Tibial artery (tissue), 4 donors: Measurements from ENCODE around the gene ANKRD40.

ENCODE experiments used
- DNase-seq, 2 donors: peaks; one replicate each; pipeline ENCODE4 v3.0.0-alpha.2; 2019
- H3K27ac ChIP-seq, 2 donors: fragments of 200-600 bp; sonication (generic) in 1 of 2; 1 replicate in 1 of 2; 2 replicates in 1 of 2; pipeline ENCODE4 v1.5.1; 2018 to 2019; ENCODE audit warnings: mild to moderate bottlenecking in 1 of 2
- H3K27me3 ChIP-seq, 2 donors: fragments of 200-600 bp; sonication (generic) in 1 of 2; one replicate each; pipeline versions ENCODE4 v1.5.1 to v1.6.0; 2016 to 2019
- H3K36me3 ChIP-seq, 3 donors: fragments of 200-600 bp; sonication (generic) in 2 of 3; one replicate each; pipeline ENCODE4 v1.5.1; 2016 to 2019; ENCODE audit warnings: mild to moderate bottlenecking in 2 of 3
- H3K4me1 ChIP-seq, 4 donors: fragments of 200-600 bp; sonication (generic) in 2 of 4; 1 replicate in 3 of 4; 2 replicates in 1 of 4; pipeline ENCODE4 v1.5.1; 2016 to 2019
- H3K4me3 ChIP-seq, 2 donors: fragments of 200-600 bp; sonication (generic) in 1 of 2; 1 replicate in 1 of 2; 2 replicates in 1 of 2; pipeline ENCODE4 v1.5.1; 2018 to 2019; ENCODE audit warnings: mild to moderate bottlenecking in 2 of 2
- H3K9me3 ChIP-seq, 3 donors: fragments of 200-600 bp; sonication (generic) in 1 of 3; one replicate each; pipeline ENCODE4 v1.5.1; 2016 to 2019
- intact Hi-C: fragments of 100-400 bp; cut with DNase I; formaldehyde crosslinking; loops from one replicate; pipeline ENCODE4 v1.15.0; 2023; ENCODE audit warnings: low total_unique reads
- TF ChIP-seq, protein P1 (sequence below), 2 experiments: fragments of 200-600 bp in 1 of 2; fragments of 450-650 bp in 1 of 2; IDR thresholded peaks; one replicate each; pipeline ENCODE4 v1.5.1; 2017 to 2019; ENCODE audit warnings: antibody characterized with exemption in 2 of 2, mild to moderate bottlenecking in 1 of 2, moderate library complexity in 1 of 2

Gene ANKRD40

DNA sequence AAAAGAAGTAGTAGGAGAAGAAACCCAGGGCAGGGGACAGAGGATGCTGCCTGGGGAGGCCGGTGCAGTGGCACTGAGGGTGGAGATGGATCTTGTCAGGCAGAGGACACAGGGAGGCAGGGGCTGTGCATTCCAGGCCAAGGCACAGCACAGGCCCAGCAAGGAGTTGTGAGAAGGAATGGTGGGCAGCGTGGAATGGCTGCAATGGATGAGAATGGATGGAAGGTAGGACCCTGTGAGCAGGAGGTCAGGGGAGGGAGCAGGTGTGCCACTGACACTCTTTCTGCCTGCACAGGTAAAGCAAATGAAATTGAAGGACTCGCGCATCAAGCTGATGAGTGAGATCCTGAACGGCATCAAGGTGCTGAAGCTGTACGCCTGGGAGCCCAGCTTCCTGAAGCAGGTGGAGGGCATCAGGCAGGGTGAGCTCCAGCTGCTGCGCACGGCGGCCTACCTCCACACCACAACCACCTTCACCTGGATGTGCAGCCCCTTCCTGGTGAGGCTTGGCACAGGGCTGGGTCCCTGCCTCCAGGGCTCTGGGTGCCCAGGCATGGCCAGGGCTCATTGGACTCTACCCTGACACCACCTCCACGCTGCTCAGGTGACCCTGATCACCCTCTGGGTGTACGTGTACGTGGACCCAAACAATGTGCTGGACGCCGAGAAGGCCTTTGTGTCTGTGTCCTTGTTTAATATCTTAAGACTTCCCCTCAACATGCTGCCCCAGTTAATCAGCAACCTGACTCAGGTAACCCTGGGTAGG, 40.3 kb downstream of the ANKRD40 start:
- no peak overlapping the region for H3K4me3 ChIP-seq
- TF ChIP-seq, protein P1, sequence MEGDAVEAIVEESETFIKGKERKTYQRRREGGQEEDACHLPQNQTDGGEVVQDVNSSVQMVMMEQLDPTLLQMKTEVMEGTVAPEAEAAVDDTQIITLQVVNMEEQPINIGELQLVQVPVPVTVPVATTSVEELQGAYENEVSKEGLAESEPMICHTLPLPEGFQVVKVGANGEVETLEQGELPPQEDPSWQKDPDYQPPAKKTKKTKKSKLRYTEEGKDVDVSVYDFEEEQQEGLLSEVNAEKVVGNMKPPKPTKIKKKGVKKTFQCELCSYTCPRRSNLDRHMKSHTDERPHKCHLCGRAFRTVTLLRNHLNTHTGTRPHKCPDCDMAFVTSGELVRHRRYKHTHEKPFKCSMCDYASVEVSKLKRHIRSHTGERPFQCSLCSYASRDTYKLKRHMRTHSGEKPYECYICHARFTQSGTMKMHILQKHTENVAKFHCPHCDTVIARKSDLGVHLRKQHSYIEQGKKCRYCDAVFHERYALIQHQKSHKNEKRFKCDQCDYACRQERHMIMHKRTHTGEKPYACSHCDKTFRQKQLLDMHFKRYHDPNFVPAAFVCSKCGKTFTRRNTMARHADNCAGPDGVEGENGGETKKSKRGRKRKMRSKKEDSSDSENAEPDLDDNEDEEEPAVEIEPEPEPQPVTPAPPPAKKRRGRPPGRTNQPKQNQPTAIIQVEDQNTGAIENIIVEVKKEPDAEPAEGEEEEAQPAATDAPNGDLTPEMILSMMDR (IDR thresholded peaks at IDR 0.05), result no peak
- no peak for DNase-seq
- no peaks in the 10 kb centered on the region for H3K36me3 ChIP-seq
- intact Hi-C loops, result no loop called here
- no peaks in the 10 kb centered on the region for H3K4me1 ChIP-seq
- H3K27ac ChIP-seq, result no peak overlapping the region
- H3K27me3 ChIP-seq, result no peaks in the 10 kb centered on the region
- H3K9me3 ChIP-seq, result no peaks in the 10 kb centered on the region

DNA sequence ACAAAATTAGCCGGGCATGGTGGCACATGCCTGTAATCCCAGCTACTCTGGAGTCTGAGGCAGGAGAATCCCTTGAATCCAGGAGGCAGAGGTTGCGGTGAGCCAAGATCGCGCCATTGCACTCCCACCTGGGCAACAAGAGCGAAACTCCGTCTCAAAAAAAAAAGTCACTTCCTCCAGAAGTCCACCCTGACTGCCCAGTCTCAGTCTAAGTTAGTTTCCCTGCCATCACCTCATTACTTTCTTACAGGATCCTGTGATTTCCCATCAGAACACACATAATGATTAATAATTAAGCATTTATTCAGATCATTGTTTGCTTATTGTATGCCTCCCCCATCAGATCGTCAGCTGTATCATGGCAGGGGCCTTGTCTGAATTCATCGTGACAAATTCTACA, 41.4 kb downstream of the ANKRD40 start:
- Histone ChIP-seq H3K36me3 (no peaks in the 10 kb centered on the region), H3K27ac (no peak overlapping the region), H3K27me3 (no peaks in the 10 kb centered on the region), H3K4me1 (peaks cover 0 to 11% (median 9%) of the 10 kb centered on the region in 4 donors), H3K9me3 (no peaks in the 10 kb centered on the region), H3K4me3 (no peak overlapping the region)
- intact Hi-C loops, result no loop called here
- no peak for DNase-seq
- TF ChIP-seq, protein P1 (IDR thresholded peaks at IDR 0.05), result no peak

DNA sequence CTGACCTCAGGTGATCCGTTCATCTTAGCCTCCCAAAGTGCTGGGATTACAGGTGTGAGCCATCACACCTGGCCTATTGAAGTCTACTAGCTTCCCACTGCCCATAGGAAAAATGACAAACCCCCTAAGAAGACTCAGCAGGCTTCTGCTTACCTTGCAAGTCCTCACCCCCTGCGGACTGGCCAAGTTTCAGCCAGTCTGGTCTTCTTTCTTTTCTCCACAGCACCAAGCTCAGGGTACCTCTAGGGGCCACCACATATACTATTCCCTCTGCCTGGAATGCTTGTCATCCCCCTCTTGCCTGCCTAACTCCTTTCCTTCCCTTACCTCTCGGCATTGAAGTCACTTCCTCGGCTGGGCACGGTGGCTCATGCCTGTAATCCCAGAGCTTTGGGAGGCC, 41.9 kb downstream of the ANKRD40 start:
- intact Hi-C loops, result no loop called here

DNA sequence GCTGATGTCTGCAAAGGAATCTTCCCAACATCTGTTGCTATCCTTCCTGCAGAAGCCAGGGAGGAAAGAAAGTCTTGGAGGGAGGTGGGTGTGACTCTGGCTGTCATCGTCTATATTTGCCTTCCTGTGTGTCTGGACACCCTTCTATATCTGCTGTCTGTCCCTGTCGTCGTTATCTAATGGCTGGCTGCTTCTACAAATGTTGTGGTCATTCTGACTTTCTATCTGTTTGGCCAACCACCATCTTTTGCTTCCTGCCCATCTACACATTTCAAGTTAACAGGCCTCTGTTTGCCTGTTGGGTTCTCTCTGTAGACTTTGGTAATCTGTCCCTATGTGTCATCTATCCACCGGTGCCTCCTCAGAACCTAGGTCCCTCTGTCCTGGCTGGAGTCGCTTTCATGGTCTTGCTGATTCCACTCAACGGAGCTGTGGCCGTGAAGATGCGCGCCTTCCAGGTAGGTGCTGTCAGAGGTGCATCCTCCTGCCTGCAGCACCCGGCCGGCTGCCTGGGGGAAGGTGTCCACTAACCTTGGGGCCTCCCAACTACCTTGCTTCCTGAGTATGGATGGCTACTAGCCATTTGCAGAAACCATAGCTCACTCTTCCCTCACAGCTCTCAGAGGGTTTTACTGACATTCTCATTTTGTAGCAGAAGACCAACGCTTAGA, 42.8 kb downstream of the ANKRD40 start:
- intact Hi-C loops, result no loop called here
- TF ChIP-seq, protein P1 (IDR thresholded peaks at IDR 0.05), result no peak
- Histone ChIP-seq H3K27me3 (no peaks in the 10 kb centered on the region), H3K4me1 (peaks cover 0 to 25% (median 23%) of the 10 kb centered on the region in 4 donors), H3K36me3 (no peaks in the 10 kb centered on the region), H3K27ac (no peak overlapping the region), H3K9me3 (no peaks in the 10 kb centered on the region), H3K4me3 (no peak overlapping the region)
- DNase-seq, result no peak

More for the DNA sequence above, 41.9 kb downstream of the ANKRD40 start:
- TF ChIP-seq, protein P1 (IDR thresholded peaks at IDR 0.05), result no peak
- DNase-seq, result no peak
- H3K9me3 ChIP-seq, result no peaks in the 10 kb centered on the region
- no peaks in the 10 kb centered on the region for H3K27me3 ChIP-seq
- peaks cover 0 to 16% (median 14%) of the 10 kb centered on the region in 4 donors for H3K4me1 ChIP-seq
- H3K36me3 ChIP-seq, result no peaks in the 10 kb centered on the region
- H3K27ac ChIP-seq, result no peak overlapping the region
- no peak overlapping the region for H3K4me3 ChIP-seq

DNA sequence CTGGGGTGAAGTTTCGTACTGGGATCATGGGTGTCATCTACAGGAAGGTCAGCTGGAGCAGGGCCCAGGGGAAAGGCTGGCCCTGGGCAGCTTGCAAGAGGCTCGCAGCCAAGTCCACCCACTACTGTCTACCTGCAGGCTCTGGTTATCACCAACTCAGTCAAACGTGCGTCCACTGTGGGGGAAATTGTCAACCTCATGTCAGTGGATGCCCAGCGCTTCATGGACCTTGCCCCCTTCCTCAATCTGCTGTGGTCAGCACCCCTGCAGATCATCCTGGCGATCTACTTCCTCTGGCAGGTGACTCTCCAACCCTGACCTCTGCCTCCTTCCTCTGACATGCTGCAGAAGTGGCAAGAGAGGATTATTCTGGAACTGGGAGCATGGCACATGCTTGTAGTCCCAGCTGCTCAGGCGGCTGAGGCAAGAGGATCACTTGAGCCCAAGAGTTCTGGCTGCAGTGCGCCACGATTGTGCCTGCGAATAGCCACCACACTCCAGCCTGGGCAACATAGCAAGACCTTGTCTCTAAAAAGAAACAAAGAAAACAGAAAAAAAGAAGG, 43.8 kb downstream of the ANKRD40 start:
- no peak overlapping the region for H3K27ac ChIP-seq
- no peaks in the 10 kb centered on the region for H3K36me3 ChIP-seq
- H3K27me3 ChIP-seq, result no peaks in the 10 kb centered on the region
- no peaks in the 10 kb centered on the region for H3K9me3 ChIP-seq
- no peak for DNase-seq
- peaks cover 0 to 35% (median 30%) of the 10 kb centered on the region in 4 donors for H3K4me1 ChIP-seq
- H3K4me3 ChIP-seq, result no peak overlapping the region
- TF ChIP-seq, protein P1 (IDR thresholded peaks at IDR 0.05), result no peak
- intact Hi-C loops, result no loop called here
